ENCODE data around the gene GRN. TPM values are rescaled to one million over a fixed set of nuclear protein-coding genes. Genes with fewer than 3 reads are reported as not detected.

The GRN gene
- total RNA-seq, 1 donor: 382 TPM

DNA sequence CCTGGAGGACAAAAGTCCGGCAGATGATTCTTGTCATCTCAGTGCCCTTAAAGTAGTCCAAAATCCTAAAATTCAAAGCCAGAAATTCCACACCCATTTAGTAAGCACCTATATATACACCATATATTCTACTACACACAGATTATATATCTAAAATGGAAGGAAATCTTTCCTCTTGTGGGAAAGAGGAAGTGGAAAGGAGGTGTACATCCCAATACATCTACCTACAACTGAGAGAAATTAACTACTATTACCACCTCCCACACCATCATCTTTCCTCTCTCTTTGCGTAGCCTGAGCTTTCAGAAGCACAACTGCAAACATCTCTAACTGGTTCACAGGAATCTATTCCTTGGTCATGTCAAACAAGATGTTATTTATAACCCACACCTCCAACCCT lies 49.7 kb downstream of the GRN start:
- H3K4me2 ChIP-seq (ENCODE audit: insufficient read depth, low read length): no peak overlapping the region
- no peak for TF ChIP-seq CTCF (IDR thresholded peaks at IDR 0.05; ENCODE audit: extremely low read depth, low read depth, low read length)
- H3K36me3 ChIP-seq (ENCODE audit: insufficient read depth, low read length): peaks cover 21% of the 10 kb centered on the region
- no peaks in the 10 kb centered on the region for H3K79me2 ChIP-seq (ENCODE audit: insufficient read depth, low read length)
- no peaks in the 10 kb centered on the region for H3K9me3 ChIP-seq (ENCODE audit: low read depth, low read length)
- no peak overlapping the region for H3K27ac ChIP-seq (ENCODE audit: low read depth, low read length)
- DNase-seq (ENCODE audit: insufficient read length, low spot score, missing footprints): no peak
- no peak overlapping the region for H3K4me3 ChIP-seq (ENCODE audit: insufficient read depth, low read length)
- no peaks in the 10 kb centered on the region for H3K27me3 ChIP-seq (ENCODE audit: insufficient read depth, low read length)
- peaks cover 3% of the 10 kb centered on the region for H4K20me1 ChIP-seq (ENCODE audit: insufficient read depth, low read length)
- no peak overlapping the region for H2AFZ ChIP-seq (ENCODE audit: low read length)
- peaks cover 3% of the 10 kb centered on the region for H3K4me1 ChIP-seq (ENCODE audit: insufficient read depth, low read length)

DNA sequence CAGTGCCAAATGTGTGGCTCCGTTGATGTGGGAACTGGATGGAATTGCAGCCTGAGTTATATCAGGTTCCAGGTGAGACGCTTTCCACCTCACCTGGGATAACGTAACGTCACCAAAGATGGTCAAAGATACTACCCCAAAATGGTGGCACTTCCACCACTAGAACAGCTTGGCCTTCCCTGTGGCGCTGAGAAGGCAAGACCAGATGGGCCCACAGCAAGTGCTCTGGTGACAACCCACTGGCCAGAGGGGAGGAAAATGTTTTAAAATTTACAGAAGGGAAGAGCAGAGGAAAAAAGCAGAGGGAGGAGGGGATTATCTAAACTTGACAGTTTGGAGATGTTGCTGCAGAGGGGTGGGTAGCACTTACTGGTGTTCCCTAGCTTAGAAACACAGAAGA lies 51.8 kb downstream of the GRN start:
- DNase-seq (ENCODE audit: insufficient read length, low spot score, missing footprints): no peak
- no peaks in the 10 kb centered on the region for H3K79me2 ChIP-seq (ENCODE audit: insufficient read depth, low read length)
- no peak overlapping the region for H3K4me2 ChIP-seq (ENCODE audit: insufficient read depth, low read length)
- H3K27me3 ChIP-seq (ENCODE audit: insufficient read depth, low read length): no peaks in the 10 kb centered on the region
- peaks cover 3% of the 10 kb centered on the region for H4K20me1 ChIP-seq (ENCODE audit: insufficient read depth, low read length)
- H3K4me3 ChIP-seq (ENCODE audit: insufficient read depth, low read length): no peak overlapping the region
- no peak overlapping the region for H2AFZ ChIP-seq (ENCODE audit: low read length)
- peaks cover 3% of the 10 kb centered on the region for H3K4me1 ChIP-seq (ENCODE audit: insufficient read depth, low read length)
- no peak for TF ChIP-seq CTCF (IDR thresholded peaks at IDR 0.05; ENCODE audit: extremely low read depth, low read depth, low read length)
- no peaks in the 10 kb centered on the region for H3K9me3 ChIP-seq (ENCODE audit: low read depth, low read length)
- peaks cover 38% of the 10 kb centered on the region for H3K36me3 ChIP-seq (ENCODE audit: insufficient read depth, low read length)
- H3K27ac ChIP-seq (ENCODE audit: low read depth, low read length): no peak overlapping the region

GRCh38 chr17:44397479-44398440 lies 52.7 kb downstream of the GRN start:
- no peak for DNase-seq (ENCODE audit: insufficient read length, low spot score, missing footprints)
- H3K27ac ChIP-seq (ENCODE audit: low read depth, low read length): no peak overlapping the region
- H3K4me3 ChIP-seq (ENCODE audit: insufficient read depth, low read length): no peak overlapping the region
- peaks cover 3% of the 10 kb centered on the region for H3K4me1 ChIP-seq (ENCODE audit: insufficient read depth, low read length)
- H3K36me3 ChIP-seq (ENCODE audit: insufficient read depth, low read length): peaks cover 38% of the 10 kb centered on the region
- H2AFZ ChIP-seq (ENCODE audit: low read length): no peak overlapping the region
- no peak for TF ChIP-seq CTCF (IDR thresholded peaks at IDR 0.05; ENCODE audit: extremely low read depth, low read depth, low read length)
- H3K4me2 ChIP-seq (ENCODE audit: insufficient read depth, low read length): no peak overlapping the region
- H3K27me3 ChIP-seq (ENCODE audit: insufficient read depth, low read length): no peaks in the 10 kb centered on the region
- H3K9me3 ChIP-seq (ENCODE audit: low read depth, low read length): no peaks in the 10 kb centered on the region
- H4K20me1 ChIP-seq (ENCODE audit: insufficient read depth, low read length): peaks cover 3% of the 10 kb centered on the region
- H3K79me2 ChIP-seq (ENCODE audit: insufficient read depth, low read length): no peaks in the 10 kb centered on the region
